ENCODE measurements around the gene LZTR1. TPM values are rescaled to one million over a fixed set of nuclear protein-coding genes. Genes with fewer than 3 reads are reported as not detected.

LZTR1 gene
- polyA plus RNA-seq, 10 donors = 28.8 to 45.0 (median 35.1) TPM

DNA sequence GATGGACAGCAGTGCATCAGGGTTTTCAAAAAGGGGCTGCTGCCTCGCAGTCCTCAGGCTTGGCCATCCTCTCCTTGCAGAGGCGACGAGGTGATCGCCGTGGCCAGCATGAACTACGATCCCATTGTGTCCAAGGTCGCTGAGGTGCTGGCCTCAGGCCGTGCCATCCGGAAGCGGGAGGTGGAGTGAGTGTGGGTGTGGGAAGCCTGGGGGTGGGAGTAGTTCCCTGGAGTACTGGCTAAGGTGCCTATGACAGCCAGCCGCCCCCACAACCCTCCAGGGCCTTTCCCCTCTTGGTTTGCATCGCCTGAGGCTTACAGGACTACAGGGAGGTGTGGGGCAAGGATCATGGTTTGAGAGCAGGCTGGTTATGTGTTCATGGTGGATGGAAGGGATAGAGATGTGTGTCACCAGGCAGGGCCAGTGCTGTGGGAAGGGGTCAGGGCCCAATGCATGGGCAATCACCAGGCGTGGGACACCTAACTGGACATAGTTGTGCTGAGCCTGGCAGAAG, 2.1 kb upstream of the LZTR1 start:
- no peak for DNase-seq

DNA sequence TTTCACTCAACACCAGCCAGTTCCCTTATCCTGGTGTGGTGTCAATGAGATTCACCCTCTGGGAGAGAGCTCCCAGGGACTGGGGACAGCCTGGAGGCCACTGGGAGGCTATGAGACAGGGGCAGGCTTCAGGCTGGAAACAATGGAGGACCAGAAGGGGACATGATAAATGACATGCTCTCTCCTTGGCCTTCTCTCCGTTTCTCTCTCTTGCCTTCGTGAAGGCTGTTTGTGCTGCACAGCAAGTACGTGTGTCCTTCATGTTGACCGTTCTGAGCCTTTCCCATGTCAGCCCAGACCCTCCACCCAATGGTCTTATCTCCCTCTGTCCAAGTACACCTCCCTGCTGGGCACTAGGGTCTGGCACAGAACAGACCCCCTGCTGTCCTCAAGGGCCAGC, 1.6 kb upstream of the LZTR1 start:
- DNase-seq = no peak

DNA sequence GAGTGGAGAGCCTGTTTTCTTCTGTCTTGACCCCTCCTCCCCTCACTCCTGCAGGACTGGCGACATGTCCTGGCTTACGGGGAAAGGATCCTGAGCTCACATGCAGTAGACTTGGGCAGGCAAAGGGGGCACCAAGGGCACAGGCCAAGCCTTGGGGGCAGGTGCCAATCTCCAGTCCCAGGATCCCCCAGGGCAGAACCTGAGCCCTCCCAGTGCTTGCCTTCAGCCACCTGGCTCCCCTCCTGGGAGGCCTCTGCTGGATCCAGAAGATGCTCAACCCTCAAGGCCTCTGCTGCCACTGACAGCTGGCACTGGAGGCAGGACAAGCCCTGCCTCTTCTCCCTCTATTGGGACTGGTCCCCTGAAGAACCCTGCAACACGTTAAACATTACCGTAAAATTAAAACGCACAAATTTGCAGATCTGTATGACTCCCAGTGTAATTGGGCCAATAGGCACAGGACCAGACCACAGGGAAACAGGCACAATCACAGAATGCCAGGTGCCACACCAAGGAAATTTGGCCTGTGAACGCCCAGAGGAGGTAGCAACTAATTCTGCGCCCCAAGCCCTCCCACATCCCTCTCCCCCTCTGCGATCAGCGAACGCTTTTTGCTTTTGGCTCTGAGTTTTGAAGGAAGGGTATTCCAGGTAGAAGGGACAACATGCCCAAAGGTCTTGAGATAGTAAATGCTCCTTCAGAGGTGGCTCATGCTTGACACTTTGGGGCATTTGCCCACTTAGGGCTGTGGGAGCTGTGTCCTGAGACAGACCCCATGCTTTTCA, 967 bp upstream of the LZTR1 start:
- DNase-seq = no peak

DNA sequence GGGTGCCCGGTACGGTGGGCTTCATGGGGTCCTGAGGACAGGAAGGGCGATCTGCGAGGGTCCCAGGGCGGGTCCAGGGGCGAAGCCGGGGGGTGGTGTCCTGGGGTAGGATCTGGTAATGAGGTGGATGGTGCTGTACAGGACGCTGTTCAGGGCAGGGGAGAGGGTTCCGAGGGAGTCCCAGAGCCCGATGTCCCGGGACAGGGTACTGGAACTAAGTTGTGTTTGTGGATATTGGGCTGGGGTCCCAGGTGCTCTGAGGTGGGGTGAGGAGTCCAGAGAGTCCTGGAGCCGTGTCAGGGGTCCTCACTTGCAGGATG, 426 bp downstream of the LZTR1 start:
- DNase-seq = no peak

DNA sequence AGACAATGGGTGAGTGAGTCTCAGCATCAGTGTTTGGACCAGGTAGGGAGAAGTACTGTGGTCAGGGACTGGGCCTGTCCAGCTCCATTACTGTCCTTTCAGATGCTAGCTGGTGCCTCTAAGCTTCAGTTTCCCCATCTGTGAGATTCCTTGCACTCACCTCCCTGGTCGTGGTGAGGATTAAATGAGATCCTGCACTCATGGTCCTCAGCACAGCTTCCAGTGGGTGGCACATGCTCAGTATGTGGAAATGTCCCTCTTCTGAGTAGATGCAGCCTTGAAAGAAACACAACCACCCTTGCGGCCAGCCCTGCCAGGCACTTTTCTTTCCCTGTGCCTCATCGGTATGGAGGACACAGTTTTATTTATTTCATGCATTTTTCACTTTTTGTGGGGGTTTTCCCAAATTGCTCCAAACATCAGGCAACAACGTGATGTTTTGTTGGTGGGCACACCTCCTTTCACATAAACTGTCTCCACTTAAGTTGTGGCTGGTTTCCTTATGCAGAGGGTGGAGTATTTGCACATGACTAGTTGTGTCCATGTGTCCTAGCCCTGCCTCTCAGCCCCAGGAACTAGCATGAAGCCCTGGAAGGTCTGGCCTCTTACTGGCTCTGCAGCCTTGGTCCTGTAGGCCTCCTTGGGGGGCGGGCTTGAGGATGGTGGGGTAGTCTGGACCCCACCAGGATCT, 1.1 kb downstream of the LZTR1 start:
- DNase-seq = no peak

DNA sequence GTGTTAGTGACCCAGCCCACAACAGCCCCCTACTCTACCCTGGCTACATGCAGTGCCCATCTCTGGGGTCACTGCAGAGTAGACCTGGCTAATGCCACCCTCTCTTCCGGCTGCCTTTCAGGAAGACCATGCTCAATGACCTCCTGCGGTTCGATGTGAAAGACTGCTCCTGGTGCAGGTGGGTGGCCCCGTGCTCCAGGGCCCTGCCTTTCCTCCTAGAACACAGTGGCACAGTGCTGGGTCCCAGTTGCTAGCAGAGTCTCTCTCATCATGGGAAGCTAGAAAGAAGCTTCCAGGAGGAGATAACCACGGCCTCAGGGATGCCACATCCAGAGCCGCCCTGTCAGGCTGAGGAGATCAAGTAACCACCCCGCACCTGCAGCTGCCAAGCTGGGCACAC, 3.6 kb downstream of the LZTR1 start:
- DNase-seq = no peak

DNA sequence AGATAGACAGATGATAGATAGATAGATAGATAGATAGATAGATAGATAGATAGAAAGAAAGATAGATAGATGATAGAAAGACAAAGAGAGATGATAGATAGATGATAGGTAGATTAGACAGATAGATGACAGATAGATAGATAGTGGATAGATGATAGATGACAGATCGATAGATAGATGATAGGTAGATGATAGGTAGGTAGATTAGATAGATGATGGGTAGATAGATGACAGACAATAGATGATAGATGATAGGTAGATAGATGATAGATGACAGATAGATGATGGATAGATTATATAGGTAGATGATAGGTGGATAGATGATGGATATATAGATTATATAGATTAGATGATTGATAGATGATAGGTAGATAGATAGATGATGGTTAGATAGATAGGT, 4.3 kb downstream of the LZTR1 start:
- DNase-seq = no peak

DNA sequence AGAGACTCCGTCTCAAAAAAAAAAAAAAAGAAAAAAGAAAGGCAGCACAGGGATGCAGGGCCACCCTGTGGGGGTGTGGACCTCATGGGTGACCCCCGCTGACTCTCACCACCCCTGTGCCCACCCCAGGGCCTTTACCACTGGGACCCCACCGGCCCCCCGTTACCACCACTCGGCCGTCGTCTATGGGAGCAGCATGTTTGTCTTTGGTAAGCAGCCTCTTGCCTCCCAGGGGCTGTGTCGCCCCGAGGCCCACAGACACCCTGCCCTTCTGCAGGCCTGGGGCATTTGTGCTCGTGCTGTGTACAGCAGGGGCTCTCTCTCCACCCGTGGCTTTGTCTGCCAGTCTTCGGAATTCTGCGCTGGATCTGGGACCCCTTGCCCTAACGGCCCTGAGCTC, 5.3 kb downstream of the LZTR1 start:
- no peak for DNase-seq

DNA sequence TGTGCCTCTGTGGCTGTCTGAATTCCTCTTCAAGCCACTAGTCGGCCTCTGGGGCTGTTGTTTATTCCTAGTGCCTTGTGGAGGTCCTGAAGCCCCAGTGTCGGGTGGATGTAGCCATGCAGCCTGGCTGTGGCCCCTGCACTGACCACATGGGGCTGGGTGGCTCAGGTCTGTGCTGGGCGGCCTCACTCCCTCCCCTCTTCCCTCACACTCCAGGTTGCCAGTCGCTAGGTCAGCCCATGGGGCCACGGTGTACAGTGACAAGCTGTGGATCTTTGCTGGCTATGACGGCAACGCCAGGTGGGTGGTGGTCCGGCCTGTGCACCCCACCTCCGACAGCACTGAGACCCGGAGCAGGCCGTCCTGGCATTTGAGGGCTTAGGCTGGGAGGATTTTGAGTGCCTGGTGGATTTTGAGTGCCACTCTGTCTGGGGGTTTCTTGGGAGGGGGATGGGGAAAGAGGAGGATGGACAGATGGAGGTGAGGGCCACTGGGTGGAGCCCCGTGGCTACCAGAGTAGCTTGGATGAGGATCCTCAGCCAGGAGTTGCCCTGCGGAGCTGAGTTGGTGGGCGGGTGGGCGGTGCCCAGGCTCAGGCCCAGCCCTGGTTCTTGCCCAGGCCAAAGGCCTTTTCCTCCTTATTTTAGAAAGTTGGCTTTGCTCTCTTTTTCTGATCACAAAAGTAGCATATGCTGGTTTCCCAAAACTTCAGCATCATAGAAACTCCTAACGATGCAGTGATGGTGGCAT, 6.7 kb downstream of the LZTR1 start:
- no peak for DNase-seq

DNA sequence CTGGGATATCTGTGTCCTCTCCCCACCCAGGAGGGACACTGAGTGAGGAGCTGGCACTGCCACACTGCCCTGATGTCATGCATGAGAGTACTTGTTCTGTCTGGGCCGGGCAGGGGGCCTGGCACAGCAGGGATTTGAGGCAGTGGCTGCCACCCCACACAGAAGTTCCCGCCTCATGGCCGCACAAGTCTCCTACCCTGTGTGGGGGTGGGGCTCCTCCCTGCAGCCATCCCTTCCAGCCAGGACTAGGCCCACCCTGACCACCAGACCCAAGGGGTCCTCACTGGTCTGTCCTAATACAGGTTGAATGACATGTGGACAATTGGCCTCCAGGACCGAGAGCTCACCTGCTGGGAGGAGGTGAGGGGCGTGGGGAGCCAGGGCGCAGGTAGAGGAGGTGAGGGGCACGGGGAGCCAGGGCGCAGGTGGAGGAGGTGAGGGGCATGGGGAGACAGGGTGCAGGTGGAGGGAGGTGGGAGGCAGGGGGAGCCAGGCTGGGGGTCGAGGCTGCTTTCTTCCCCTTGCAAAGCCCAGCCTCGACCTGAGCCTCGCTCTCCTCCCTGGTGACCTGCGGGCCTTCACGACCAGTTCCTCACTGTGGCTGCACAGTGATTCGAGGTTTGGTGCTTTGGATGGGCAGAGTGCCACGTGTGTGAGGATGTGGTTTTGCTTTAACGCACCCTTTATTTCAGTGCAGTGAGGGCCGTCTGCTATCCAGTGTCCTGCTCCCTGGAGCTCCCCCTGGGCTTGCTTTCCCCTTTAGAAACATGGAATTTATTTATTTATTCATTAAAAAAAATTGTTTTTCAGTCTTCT, 7.4 kb downstream of the LZTR1 start:
- peak in 1 of 3 donors; percentile 1 for DNase-seq

DNA sequence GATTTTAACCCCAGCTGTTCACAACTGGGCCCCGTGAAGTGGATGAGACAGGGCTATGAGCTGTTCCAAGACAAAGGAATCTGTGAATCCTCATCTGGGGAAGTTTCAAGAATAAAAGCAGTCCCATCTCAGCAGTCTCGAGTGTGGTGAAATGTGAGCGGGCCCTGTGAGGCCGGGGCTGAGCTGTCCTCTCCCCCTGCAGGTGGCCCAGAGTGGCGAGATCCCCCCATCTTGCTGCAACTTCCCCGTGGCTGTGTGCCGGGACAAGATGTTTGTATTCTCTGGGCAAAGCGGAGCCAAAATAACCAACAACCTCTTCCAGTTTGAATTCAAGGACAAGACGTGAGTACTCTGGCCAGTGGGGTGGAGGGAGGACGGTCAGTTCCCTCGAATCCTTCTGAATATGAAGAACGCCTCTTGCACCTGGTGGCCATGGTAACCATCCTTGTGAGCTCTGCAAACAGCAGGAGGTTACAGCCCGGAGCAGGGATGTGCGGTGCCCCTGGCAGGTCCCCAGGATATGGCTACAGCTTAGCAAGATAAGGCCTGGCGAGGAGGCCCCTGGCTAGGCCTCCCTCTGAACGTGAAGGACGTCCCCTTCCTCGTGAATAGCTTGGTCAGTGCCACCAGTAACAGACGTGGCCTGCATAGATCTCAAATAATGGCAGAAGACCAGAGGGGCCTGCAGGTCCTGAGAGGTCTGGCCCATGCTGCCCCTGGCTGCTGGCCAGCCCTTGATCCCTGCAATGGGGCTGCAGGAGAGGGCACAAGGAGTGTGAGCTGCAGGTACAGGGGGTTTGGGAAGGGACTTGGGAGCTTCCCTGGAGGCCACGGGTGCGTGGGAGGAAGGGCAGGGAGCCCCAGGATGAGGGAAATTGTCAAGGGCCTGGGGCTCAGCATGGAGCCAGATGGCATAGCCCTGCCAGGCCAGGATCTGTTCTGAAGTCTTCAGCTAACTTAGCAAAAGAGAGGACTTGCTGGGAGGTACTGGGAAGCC, 8.4 kb downstream of the LZTR1 start:
- peak in 1 of 3 donors; percentile 5 for DNase-seq

DNA sequence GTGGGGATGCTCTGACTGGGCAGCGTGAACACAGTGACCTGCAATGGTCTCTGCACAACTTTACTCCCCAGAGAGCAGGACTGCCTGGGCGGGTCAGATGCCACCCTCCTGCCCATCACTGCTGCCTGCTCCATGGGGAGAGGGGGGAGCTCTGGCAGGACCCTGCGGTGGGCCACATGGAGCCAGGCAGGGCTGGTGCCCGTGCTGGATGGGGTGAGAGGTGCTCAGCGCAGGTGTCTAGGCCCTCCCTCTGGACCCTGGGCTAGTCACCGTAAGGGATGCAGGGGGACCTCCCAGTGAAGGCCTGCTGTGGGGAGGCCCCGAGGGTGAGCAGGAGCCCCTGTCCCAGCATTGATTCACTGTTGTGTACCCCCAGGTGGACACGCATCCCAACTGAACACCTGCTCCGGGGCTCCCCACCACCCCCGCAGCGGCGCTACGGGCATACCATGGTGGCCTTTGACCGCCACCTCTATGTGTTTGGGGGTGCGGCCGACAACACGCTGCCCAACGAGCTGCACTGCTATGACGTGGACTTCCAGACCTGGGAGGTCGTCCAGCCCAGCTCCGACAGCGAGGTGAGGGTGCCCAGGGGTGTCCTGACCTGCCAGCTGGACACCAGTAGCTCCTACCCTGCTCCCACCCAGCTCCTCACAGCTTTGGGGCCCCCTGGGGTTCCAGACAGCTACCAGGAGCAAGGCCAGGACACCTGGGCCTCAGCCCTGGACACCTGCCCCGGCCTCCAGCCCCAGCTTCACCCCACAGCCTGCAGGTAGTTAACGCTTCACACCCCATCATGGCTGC, 9.4 kb downstream of the LZTR1 start:
- DNase-seq = no peak

DNA sequence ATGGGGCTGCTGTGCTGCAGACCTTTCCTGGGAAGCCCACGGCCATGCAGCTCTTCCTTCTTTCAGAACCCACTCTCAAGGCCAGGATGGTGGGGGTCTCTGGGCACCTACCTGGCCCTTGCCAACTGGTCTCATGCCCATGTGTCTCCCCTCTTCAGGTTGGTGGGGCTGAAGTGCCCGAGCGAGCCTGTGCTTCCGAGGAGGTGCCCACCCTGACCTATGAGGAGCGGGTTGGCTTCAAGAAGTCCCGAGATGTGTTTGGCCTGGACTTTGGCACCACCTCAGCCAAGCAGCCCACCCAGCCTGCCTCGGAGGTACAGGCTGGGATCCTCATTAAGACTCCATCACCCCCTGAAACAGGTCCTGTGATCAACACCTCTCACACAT, 10.0 kb downstream of the LZTR1 start:
- DNase-seq = no peak

DNA sequence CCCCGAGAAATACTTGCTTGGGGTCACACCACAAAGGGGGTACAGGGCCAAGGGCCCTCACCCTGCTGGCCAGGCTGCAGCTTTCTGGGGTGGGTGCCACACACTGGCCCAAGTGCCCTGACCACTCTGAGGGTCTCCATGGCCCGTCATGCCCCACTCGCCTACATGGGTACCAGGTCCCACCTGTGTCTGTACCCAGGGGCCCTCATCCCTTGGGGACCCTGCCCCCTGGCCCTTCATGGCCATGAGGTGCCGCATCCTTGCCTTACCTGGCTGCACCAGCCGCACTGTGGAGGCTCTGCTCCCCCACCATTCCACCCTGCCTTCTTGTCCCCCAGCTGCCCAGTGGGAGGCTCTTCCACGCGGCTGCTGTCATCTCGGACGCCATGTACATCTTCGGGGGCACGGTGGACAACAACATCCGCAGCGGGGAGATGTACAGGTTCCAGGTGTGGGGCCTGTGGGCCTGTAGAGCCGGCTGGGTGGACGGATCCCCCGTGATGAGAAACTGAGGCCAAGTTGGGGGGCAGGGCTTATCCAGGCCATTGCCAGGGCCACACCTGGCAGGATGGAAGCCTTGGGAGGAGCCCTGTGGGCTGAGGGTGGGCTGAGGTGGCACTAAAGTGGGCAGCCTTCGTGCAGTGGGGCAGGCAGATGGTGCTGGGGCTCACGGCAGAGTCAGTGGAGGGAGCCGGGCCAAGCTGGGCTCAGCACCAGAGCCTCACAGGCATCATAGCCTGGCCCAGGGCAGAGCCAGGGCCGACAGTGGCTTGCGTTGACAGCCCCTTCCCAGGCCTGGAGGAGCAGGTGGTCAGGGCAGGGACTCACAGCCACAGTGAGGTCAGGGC, 10.6 kb downstream of the LZTR1 start:
- DNase-seq = no peak

DNA sequence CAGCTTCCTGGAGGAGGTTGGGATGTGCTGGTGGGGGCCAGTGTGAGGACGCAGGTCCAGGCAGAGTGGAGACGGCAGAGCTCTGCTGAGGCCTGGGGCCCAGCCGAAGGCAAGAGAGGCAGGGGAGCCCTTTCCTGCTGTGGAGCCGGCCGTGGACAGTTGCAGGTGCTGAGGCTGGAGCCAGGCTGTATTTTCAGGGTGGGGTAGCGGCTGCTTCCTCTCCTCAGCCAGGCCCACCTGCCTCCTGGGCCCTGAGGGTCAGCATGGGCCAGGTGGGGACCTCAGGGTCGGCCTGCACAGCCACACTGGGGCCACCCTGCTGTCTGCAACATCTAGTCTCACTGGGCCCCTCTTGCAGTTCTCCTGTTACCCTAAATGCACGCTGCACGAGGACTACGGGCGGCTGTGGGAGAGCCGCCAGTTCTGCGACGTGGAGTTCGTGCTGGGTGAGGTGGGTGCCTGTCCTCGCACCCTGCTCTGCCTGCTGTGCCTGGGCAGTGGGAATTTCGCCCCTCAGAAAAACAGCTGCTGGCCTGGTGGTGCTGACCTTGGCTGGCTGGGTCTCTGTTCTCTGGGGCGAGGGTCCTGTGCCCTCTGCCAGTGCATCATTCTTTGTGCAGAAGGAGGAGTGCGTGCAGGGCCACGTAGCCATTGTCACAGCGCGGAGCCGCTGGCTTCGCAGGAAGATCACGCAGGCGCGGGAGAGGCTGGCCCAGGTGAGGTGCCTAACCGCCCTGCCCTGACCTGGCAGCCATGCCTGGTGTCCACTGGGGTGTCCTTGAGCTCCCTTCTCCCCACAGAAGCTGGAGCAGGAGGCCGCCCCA, 11.4 kb downstream of the LZTR1 start:
- DNase-seq = no peak

DNA sequence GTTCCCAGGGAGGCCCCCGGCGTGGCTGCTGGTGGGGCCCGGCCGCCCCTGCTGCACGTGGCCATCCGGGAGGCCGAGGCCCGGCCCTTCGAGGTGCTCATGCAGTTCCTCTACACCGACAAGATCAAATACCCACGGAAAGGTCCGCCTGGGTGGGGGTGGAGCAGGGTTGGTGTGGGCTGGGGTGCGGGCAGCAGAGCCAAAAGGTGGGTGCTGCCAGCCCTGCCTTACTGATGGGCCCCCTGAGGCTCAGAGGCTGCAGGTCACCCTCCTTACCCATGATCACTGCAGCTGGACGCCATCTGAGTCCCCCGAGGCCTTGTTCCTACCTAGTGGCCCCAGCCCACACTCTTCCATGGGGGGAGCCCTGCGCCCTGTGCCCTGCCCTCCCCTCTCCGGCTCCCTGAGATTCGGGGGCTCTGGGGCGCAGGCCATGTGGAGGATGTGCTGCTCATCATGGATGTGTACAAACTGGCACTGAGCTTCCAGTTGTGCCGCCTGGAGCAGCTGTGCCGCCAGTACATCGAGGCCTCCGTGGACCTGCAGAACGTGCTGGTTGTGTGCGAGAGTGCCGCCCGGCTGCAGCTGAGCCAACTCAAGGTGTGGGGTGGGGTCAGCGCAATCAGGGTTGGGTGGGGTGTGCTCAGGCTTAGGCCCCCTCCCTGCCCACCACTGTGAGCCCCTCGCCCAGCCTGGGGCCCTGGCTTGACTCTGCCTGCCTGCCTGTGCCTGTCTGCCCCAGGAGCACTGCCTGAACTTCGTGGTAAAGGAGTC, 12.2 kb downstream of the LZTR1 start:
- no peak for DNase-seq

DNA sequence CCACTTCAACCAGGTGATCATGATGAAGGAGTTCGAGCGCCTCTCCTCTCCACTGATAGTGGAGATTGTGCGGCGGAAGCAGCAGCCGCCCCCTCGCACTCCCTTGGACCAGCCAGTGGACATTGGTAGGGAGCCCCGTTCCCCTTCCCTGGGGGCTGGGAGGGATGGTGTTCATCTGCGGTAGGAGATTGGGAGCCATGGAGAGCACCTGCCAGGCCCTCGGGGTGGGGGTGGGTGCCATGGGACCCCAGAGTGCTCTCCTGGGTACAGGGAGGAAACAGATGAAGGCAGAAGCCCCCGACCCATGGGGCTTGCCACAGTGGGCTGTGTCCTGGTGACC, 12.8 kb downstream of the LZTR1 start:
- no peak for DNase-seq
